VCaP (cell line): ENCODE data around the gene DCAKD.
A peak's percentile ranks its signal among the peaks of the same experiment; 100 is the strongest.

Experiments
- H3K27ac ChIP-seq: fragments of 450-650 bp; 2 replicates; pipeline ENCODE4 v1.5.1; 2017
- TF ChIP-seq, protein P1 (sequence below): fragments of 450-650 bp; conservative IDR thresholded peaks from 2 replicates; pipeline ENCODE4 v1.5.1; 2017; ENCODE audit warnings: mild to moderate bottlenecking, moderate library complexity

Gene DCAKD

DNA sequence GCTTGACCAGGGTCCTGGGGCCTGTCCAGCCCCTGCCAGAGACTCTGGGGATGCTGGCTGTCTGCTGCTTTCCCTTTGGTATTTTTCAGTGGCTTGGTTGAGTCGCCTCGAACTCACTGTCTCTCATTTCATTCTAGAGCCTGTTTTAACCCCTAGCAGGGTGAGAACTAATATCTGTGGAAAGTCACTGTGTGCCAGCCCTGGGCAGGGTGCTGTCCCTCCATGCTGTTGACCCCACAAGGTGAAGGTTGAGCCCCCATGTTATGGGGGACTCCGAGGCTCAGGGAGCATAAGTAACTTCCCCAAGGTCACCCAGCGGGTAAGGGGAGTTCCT lies 33.0 kb downstream of the DCAKD start:
- TF ChIP-seq, protein P1, sequence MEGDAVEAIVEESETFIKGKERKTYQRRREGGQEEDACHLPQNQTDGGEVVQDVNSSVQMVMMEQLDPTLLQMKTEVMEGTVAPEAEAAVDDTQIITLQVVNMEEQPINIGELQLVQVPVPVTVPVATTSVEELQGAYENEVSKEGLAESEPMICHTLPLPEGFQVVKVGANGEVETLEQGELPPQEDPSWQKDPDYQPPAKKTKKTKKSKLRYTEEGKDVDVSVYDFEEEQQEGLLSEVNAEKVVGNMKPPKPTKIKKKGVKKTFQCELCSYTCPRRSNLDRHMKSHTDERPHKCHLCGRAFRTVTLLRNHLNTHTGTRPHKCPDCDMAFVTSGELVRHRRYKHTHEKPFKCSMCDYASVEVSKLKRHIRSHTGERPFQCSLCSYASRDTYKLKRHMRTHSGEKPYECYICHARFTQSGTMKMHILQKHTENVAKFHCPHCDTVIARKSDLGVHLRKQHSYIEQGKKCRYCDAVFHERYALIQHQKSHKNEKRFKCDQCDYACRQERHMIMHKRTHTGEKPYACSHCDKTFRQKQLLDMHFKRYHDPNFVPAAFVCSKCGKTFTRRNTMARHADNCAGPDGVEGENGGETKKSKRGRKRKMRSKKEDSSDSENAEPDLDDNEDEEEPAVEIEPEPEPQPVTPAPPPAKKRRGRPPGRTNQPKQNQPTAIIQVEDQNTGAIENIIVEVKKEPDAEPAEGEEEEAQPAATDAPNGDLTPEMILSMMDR, result no peak
- H3K27ac ChIP-seq, result peak overlapping the region; percentile 62; the same call in 1 of the 2 replicates

DNA sequence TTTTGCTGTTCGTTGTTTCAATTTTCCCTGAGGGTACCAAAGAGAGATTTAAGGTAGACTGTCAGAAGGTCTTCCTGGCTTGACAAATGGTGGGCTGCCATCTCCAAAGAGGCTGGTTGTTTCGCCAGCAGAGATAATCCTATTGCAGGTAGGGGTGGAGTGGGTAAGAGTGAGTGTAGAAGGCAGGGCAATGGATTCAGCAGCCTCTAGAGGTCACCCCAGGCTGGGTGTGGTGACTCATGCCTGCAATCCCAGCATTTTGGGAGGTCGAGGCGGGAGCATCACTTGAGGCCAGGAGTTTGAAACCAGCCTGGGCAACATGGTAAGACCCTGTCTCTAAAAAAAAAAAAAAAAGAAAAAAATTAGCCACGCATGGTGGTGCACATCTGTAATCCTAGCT lies 34.6 kb downstream of the DCAKD start:
- H3K27ac ChIP-seq, result no peak overlapping the region
- TF ChIP-seq, protein P1, result peak; percentile 41; the same call in 1 of the 2 replicates

DNA sequence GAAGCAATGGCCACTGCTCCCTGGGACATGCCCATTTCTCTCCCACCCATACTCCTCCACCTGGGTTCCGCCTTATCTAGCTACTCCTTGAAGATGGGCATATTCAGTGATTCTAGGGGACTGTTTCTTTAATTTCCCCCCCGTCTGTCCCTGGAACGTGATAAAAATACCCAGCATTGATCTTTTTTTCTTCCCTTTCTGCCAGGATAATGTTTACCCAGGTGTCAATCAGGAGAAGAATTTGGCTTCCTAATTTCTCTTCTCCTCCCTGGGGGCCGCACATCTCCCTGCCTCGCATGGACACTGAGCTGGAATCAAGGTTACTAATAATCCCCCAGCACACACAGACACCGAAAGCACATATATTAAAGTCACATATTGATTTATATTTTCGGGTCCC lies 35.2 kb downstream of the DCAKD start:
- no peak overlapping the region for H3K27ac ChIP-seq
- TF ChIP-seq, protein P1, result no peak

DNA sequence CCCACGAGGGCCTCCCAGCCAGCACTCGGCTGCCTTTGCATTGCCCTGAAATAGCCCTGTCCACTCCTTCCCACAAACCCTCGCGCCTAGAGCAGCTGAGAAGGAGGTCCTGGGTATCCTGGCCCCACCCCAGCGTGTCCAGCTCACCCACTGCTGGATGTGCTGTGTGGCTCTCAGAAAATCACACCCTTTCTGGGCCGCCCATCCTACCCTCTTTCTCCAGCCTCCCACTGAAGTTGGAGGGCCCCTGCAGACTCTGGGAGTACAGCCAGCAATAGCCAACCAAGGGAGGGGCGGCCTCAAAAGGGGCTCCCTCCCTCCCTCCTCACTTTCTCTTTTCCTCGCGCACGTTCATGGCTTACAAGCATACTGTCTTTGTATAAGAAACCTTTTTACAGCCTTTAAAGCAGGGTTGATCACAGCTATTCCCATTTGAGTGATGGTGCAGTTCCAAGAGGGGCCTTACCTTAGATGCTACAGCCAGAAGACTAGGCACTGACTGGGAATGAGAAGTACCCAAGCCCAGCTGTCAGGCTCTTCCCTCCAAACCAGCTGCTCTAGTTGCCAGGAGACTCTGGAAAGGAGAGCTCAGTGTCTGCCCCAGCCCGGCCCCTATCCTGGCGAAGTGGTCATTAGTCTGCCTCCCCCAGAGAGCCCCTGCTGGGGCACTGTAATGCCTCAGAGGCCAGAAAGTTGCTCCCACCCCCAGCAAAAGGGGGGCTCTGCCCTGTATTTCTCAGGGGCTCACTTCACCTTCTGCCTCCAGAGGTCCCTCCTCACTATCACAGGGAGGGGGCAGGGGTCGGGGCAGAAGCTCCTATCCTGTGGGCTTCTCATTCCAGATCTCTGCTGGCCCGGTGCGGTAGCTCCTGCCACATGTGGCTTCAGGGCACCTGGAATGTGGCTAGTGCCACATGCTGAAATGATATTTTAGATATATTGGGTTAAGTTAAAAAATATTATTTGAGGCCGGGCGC lies 38.1 kb downstream of the DCAKD start:
- no peak overlapping the region for H3K27ac ChIP-seq
- TF ChIP-seq, protein P1, result no peak

DNA sequence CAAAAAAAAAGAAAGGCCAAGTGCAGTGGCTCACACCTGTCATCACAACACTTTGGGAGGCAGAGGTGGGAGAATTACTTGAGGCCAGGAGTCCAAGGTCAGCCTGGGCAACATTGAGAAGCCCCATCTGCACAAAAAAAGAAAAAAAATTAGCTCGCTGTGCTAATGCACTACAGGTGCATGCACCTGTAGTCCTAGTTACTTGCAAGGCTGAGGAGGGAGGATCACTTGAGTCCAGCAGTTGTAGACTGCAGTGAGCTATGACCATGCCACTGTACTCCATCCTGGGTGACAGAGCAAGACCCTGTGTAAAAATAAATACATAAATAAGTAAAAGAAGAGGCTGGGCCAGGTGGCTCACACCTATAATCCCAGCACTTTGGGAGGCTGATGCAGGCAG lies 39.7 kb downstream of the DCAKD start:
- no peak overlapping the region for H3K27ac ChIP-seq
- TF ChIP-seq, protein P1, result no peak

DNA sequence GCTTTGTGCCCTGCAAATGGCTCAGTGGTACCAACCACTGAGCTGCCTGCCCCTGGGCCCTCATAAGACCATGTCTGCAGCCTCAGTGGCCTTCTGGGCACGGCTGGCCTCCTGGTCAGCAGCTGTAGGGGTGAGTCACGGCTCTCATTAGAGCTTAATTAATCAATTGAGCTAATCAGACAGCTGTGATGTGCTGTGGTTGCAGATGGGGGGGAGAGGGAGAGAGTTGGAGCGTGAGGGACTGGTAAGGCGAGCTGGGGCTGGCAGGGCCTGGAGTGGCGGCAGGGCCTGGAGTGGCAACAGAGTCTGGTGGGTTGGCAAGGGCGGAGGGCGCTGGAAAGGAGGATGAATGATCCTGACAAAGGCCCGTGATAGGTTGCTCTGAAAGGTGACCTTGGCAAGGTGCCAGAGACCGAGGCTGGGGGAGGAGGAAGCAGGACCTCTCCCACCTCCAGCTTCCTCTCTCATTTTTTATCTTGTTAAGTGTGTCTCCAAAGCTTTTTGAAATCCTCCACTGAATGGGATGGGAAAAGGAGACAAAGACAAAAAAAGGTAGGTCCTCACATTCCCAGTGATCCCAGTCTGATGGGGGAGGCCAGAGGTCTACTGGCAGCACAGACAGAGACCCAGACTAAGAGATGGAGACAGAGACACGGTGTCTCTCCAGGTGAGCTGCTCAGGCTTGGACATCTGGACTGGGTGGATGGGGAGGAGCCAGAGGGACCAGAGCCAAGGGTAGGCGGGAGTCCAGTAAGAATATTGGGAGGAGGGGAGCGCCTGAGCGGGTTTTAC lies 41.6 kb downstream of the DCAKD start:
- no peak overlapping the region for H3K27ac ChIP-seq
- TF ChIP-seq, protein P1, result no peak

DNA sequence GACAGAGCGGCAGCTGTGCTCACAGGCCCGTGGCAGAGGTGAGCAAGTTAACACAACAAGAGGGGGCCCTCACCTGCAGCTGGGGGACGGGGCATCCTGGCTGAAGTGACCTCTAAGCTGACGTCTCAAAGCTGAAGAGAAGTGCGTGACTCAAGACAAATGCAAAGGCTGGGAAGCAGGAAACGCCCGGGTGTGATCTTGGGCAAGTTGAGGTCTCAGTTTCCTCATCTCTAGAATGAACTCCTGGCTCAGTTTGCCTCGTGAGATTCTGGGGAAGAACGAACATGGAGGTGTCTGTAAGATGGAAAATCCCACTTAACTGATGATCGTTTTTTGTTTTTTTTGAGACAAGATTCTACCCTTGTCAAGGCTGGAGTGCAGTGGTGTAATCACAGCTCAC lies 43.2 kb downstream of the DCAKD start:
- no peak overlapping the region for H3K27ac ChIP-seq
- TF ChIP-seq, protein P1, result no peak
